Measurements from ENCODE around the gene AKAP3. TPM values are rescaled to one million over a fixed set of nuclear protein-coding genes. Genes with fewer than 3 reads are reported as not detected.

AKAP3 gene
- total RNA-seq, 1 donor from 2014 or later = 1.4 TPM

- H3K4me3 Mint-ChIP-seq (ENCODE audit: unreplicated experiment) = no peak overlapping the region
- no peaks in the 10 kb centered on the region for H3K9me3 Mint-ChIP-seq (ENCODE audit: unreplicated experiment)
- DNase-seq (ENCODE audit: low read depth) (no peak), FAIRE-seq (peak; percentile 43)
- Histone ChIP-seq H3K27ac (ENCODE audit: low read depth, low read length) (no peak overlapping the region), H3K4me3 (ENCODE audit: insufficient read depth, low read depth, low read length) (no peak overlapping the region), H3K27me3 (ENCODE audit: insufficient read depth, low read length) (no peaks in the 10 kb centered on the region), H3K36me3 (ENCODE audit: insufficient read depth, low read length) (peaks cover 31% of the 10 kb centered on the region), H4K20me1 (ENCODE audit: insufficient read depth, low read length) (peaks cover 20% of the 10 kb centered on the region), H2AFZ (ENCODE audit: low read depth, low read length) (no peak overlapping the region), H3K9me3 (ENCODE audit: insufficient read depth, low read depth, low read length) (no peaks in the 10 kb centered on the region), H3K4me1 (ENCODE audit: insufficient read depth, low read length) (peaks cover 8% of the 10 kb centered on the region), H3K9ac (ENCODE audit: low read length) (no peak overlapping the region), H3K79me2 (ENCODE audit: insufficient read depth, low read length) (peaks cover 62% of the 10 kb centered on the region), H3K4me2 (ENCODE audit: low read length) (no peak overlapping the region)
- no peak for TF ChIP-seq EZH2 (IDR thresholded peaks at IDR 0.05; ENCODE audit: insufficient read depth, low read length)
- TF ChIP-seq, protein P1, sequence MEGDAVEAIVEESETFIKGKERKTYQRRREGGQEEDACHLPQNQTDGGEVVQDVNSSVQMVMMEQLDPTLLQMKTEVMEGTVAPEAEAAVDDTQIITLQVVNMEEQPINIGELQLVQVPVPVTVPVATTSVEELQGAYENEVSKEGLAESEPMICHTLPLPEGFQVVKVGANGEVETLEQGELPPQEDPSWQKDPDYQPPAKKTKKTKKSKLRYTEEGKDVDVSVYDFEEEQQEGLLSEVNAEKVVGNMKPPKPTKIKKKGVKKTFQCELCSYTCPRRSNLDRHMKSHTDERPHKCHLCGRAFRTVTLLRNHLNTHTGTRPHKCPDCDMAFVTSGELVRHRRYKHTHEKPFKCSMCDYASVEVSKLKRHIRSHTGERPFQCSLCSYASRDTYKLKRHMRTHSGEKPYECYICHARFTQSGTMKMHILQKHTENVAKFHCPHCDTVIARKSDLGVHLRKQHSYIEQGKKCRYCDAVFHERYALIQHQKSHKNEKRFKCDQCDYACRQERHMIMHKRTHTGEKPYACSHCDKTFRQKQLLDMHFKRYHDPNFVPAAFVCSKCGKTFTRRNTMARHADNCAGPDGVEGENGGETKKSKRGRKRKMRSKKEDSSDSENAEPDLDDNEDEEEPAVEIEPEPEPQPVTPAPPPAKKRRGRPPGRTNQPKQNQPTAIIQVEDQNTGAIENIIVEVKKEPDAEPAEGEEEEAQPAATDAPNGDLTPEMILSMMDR (IDR thresholded peaks at IDR 0.05; ENCODE audit: insufficient read depth, low read depth, low read length) = no peak
- peaks cover 11% of the 10 kb centered on the region for H3K4me1 Mint-ChIP-seq (ENCODE audit: low read depth, unreplicated experiment)
- H3K36me3 Mint-ChIP-seq (ENCODE audit: low read depth, unreplicated experiment) = peaks cover 4% of the 10 kb centered on the region
- H3K27me3 Mint-ChIP-seq (ENCODE audit: low read depth, unreplicated experiment) = no peaks in the 10 kb centered on the region
- H3K27ac Mint-ChIP-seq (ENCODE audit: unreplicated experiment) = no peak overlapping the region
Observed at GRCh38 chr12:4653257-4653656, 4.4 kb upstream of the AKAP3 start.

GRCh38 chr12:4649358-4649661, 459 bp upstream of the AKAP3 start:
- H3K4me3 ChIP-seq (ENCODE audit: insufficient read depth, low read depth, low read length) = peak overlapping the region; percentile 93
- Mint-ChIP-seq H3K9me3 (ENCODE audit: unreplicated experiment) (no peaks in the 10 kb centered on the region), H3K27ac (ENCODE audit: unreplicated experiment) (peak overlapping the region; percentile 91), H3K27me3 (ENCODE audit: low read depth, unreplicated experiment) (no peaks in the 10 kb centered on the region), H3K36me3 (ENCODE audit: low read depth, unreplicated experiment) (no peaks in the 10 kb centered on the region), H3K4me1 (ENCODE audit: low read depth, unreplicated experiment) (peaks cover 11% of the 10 kb centered on the region), H3K4me3 (ENCODE audit: unreplicated experiment) (peak overlapping the region; percentile 98)
- no peaks in the 10 kb centered on the region for H3K27me3 ChIP-seq (ENCODE audit: insufficient read depth, low read length)
- peak overlapping the region; percentile 89 for H2AFZ ChIP-seq (ENCODE audit: low read depth, low read length)
- no peak for FAIRE-seq
- peak overlapping the region; percentile 98 for H3K4me2 ChIP-seq (ENCODE audit: low read length)
- H4K20me1 ChIP-seq (ENCODE audit: insufficient read depth, low read length) = peaks cover 20% of the 10 kb centered on the region
- H3K4me1 ChIP-seq (ENCODE audit: insufficient read depth, low read length) = peaks cover 12% of the 10 kb centered on the region
- no peaks in the 10 kb centered on the region for H3K9me3 ChIP-seq (ENCODE audit: insufficient read depth, low read depth, low read length)
- TF ChIP-seq EZH2 (IDR thresholded peaks at IDR 0.05; ENCODE audit: insufficient read depth, low read length) = no peak
- TF ChIP-seq, protein P1 (IDR thresholded peaks at IDR 0.05; ENCODE audit: insufficient read depth, low read depth, low read length) = no peak
- H3K27ac ChIP-seq (ENCODE audit: low read depth, low read length) = peak overlapping the region; percentile 83
- DNase-seq (ENCODE audit: low read depth) = no peak
- peak overlapping the region; percentile 96 for H3K9ac ChIP-seq (ENCODE audit: low read length)
- no peaks in the 10 kb centered on the region for H3K36me3 ChIP-seq (ENCODE audit: insufficient read depth, low read length)
- peaks cover 59% of the 10 kb centered on the region for H3K79me2 ChIP-seq (ENCODE audit: insufficient read depth, low read length)

GRCh38 chr12:4648104-4648500, 749 bp downstream of the AKAP3 start:
- H3K27me3 ChIP-seq (ENCODE audit: insufficient read depth, low read length) = no peaks in the 10 kb centered on the region
- peak overlapping the region; percentile 98 for H3K4me3 Mint-ChIP-seq (ENCODE audit: unreplicated experiment)

More at GRCh38 chr12:4648104-4648500, 749 bp downstream of the AKAP3 start:
- TF ChIP-seq EZH2 (IDR thresholded peaks at IDR 0.05; ENCODE audit: insufficient read depth, low read length) = no peak
- TF ChIP-seq, protein P1 (IDR thresholded peaks at IDR 0.05; ENCODE audit: insufficient read depth, low read depth, low read length) = no peak
- Histone ChIP-seq H2AFZ (ENCODE audit: low read depth, low read length) (peak overlapping the region; percentile 89), H4K20me1 (ENCODE audit: insufficient read depth, low read length) (peaks cover 12% of the 10 kb centered on the region), H3K27ac (ENCODE audit: low read depth, low read length) (peak overlapping the region; percentile 83), H3K4me1 (ENCODE audit: insufficient read depth, low read length) (peaks cover 12% of the 10 kb centered on the region), H3K4me2 (ENCODE audit: low read length) (peak overlapping the region; percentile 98), H3K79me2 (ENCODE audit: insufficient read depth, low read length) (peaks cover 47% of the 10 kb centered on the region), H3K4me3 (ENCODE audit: insufficient read depth, low read depth, low read length) (peak overlapping the region; percentile 93), H3K9me3 (ENCODE audit: insufficient read depth, low read depth, low read length) (no peaks in the 10 kb centered on the region), H3K36me3 (ENCODE audit: insufficient read depth, low read length) (no peaks in the 10 kb centered on the region), H3K9ac (ENCODE audit: low read length) (peak overlapping the region; percentile 96)
- Mint-ChIP-seq H3K27ac (ENCODE audit: unreplicated experiment) (peak overlapping the region; percentile 91), H3K27me3 (ENCODE audit: low read depth, unreplicated experiment) (no peaks in the 10 kb centered on the region), H3K9me3 (ENCODE audit: unreplicated experiment) (no peaks in the 10 kb centered on the region), H3K4me1 (ENCODE audit: low read depth, unreplicated experiment) (peaks cover 8% of the 10 kb centered on the region), H3K36me3 (ENCODE audit: low read depth, unreplicated experiment) (no peaks in the 10 kb centered on the region)
- DNase-seq (ENCODE audit: low read depth) (no peak), FAIRE-seq (no peak)
